ENCODE measurements around the gene SPTA1. TPM values are rescaled to one million over a fixed set of nuclear protein-coding genes. Genes with fewer than 3 reads are reported as not detected.

SPTA1 gene
- total and polyA plus RNA-seq, 12 donors = under 0.01 to 2.8 (median 0.19) TPM; not detected in 7

DNA sequence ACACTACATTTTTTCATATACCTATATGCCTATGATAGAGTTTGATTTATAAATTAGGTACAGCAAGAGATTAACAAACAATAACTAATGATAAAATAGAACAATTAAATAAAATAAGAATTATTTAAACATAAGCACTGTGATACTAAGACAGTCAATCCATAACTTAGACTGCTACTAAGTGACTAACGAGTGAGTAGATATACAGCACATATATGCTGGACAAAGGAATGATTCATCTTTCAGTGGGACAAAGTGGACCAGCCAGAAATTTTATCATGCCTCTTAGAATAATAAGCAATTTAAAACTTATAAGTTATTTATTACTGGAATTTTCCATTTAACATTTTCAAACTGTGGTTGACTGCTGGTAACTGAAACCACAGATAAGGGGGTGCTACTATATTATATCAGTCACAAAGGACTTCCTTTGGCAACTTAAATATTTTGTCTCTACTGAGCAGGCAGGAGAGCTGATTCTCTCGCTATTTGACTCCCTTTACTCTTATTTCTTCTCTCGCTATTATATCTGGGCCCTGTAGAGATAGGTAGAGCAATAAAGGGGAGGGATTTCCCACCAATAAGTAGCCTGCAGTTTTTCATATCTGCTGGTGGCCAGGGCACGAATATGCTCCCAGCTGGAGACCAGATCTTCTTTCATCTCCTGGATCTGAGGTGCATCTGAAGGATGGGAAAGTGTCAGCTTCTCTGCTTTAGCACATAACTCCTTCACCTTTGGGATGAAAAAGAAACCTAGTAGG is 10.8 kb downstream of the SPTA1 start:
- DNase-seq = no peak
- Histone ChIP-seq H3K27ac (no peak overlapping the region), H3K27me3 (no peaks in the 10 kb centered on the region), H3K36me3 (replicated peaks in 1 of 2) (no peaks in the 10 kb centered on the region), H3K4me3 (no peak overlapping the region), H3K4me1 (replicated peaks in 1 of 2) (no peaks in the 10 kb centered on the region), H3K9me3 (replicated peaks in 1 of 3) (no peaks in the 10 kb centered on the region)
- WGBS, 4 donors = 53 to 69% (median 59%) methylated on average over 4 of the region's 4 CpGs
- intact Hi-C loops (cut with DNase I) = no loop called here
- no peak for TF ChIP-seq POLR2A (IDR thresholded peaks at IDR 0.05)
- TF ChIP-seq, protein P1, sequence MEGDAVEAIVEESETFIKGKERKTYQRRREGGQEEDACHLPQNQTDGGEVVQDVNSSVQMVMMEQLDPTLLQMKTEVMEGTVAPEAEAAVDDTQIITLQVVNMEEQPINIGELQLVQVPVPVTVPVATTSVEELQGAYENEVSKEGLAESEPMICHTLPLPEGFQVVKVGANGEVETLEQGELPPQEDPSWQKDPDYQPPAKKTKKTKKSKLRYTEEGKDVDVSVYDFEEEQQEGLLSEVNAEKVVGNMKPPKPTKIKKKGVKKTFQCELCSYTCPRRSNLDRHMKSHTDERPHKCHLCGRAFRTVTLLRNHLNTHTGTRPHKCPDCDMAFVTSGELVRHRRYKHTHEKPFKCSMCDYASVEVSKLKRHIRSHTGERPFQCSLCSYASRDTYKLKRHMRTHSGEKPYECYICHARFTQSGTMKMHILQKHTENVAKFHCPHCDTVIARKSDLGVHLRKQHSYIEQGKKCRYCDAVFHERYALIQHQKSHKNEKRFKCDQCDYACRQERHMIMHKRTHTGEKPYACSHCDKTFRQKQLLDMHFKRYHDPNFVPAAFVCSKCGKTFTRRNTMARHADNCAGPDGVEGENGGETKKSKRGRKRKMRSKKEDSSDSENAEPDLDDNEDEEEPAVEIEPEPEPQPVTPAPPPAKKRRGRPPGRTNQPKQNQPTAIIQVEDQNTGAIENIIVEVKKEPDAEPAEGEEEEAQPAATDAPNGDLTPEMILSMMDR (IDR thresholded peaks at IDR 0.05) = no peak

DNA sequence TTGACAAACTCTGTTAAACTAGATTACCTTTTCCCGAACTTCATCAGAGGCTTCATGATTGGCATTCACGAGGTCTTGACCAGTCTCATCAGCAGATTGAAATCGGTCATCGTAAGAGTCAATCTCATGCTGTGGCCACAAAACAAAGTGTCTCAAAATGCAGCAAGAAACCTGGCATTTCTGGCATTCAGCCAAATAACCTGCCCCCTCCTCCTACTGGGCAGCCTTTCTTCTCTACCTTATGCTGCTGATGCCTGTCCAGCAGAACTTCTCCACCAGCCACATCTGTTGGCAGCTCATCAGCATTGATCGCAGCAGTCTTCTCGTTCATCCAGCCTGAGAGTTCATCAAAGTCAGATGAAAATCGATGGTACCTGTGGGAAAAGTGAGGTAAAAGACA is 12.2 kb downstream of the SPTA1 start:
- no peak for DNase-seq
- intact Hi-C loops (cut with DNase I) = no loop called here
- H3K9me3 ChIP-seq (replicated peaks in 1 of 3) = no peaks in the 10 kb centered on the region
- H3K27ac ChIP-seq = no peak overlapping the region
- no peaks in the 10 kb centered on the region for H3K36me3 ChIP-seq (replicated peaks in 1 of 2)
- no peaks in the 10 kb centered on the region for H3K4me1 ChIP-seq (replicated peaks in 1 of 2)
- H3K4me3 ChIP-seq = no peak overlapping the region
- H3K27me3 ChIP-seq = no peaks in the 10 kb centered on the region
- TF ChIP-seq, protein P1 (IDR thresholded peaks at IDR 0.05) = no peak
- TF ChIP-seq POLR2A (IDR thresholded peaks at IDR 0.05) = no peak
- 86 to 93% (median 90%) methylated on average over 7 of the region's 7 CpGs for WGBS, 4 donors

DNA sequence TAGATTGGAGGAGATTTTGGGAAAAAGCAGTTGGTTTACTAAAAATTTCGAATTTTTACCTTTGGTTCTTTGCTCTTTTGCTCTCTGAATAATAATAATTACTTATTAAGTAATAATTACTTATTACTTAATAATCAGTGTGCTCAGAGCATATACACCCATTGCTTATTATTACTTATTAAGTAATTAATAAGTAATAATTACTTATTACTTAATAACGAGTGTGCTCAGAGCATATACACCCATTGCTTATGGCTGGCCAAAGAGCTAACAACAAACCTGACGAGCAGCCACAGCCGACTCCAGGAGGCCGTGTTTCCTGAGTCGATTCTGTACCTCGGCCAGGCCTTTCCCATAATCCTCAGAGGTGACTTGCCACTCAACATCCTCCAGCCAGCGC is 20.5 kb downstream of the SPTA1 start:
- WGBS, 4 donors = 76 to 87% (median 82%) methylated on average over 8 of the region's 8 CpGs
- Histone ChIP-seq H3K27ac (no peak overlapping the region), H3K27me3 (no peaks in the 10 kb centered on the region), H3K4me3 (no peak overlapping the region), H3K36me3 (replicated peaks in 1 of 2) (no peaks in the 10 kb centered on the region), H3K9me3 (replicated peaks in 1 of 3) (no peaks in the 10 kb centered on the region), H3K4me1 (replicated peaks in 1 of 2) (no peaks in the 10 kb centered on the region)
- no peak for TF ChIP-seq POLR2A (IDR thresholded peaks at IDR 0.05)
- TF ChIP-seq, protein P1 (IDR thresholded peaks at IDR 0.05) = no peak
- intact Hi-C loops (cut with DNase I) = no loop called here
- DNase-seq = no peak

DNA sequence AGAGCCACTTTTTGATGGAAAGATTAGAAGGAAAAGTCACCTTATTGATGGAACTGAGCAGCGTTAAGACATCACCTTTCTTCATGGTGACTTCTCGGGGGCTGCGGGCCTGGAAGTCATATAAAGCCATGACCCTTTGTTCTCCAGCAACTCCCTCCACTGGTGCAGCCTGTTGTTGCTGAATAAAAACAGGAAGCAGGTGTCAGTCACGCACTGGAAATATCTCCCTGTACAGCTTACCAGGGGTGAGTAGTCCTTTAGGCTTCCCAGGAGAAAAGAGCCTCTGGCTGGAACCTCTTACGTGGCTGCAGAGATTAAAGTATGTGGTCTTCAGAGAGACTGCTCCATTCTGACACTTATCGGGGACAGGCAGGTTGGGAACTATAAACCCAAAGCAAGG is 31.9 kb downstream of the SPTA1 start:
- intact Hi-C loops (cut with DNase I) = no loop called here
- WGBS, 4 donors = 54 to 71% (median 68%) methylated on average over 6 of the region's 6 CpGs

More for the DNA sequence above, 31.9 kb downstream of the SPTA1 start:
- no peak overlapping the region for H3K4me3 ChIP-seq
- H3K4me1 ChIP-seq (replicated peaks in 1 of 2) = no peaks in the 10 kb centered on the region
- no peak overlapping the region for H3K27ac ChIP-seq
- DNase-seq = peak in 1 of 7 donors; percentile 2
- TF ChIP-seq, protein P1 (IDR thresholded peaks at IDR 0.05) = no peak
- no peak for TF ChIP-seq POLR2A (IDR thresholded peaks at IDR 0.05)
- no peaks in the 10 kb centered on the region for H3K9me3 ChIP-seq (replicated peaks in 1 of 3)
- H3K27me3 ChIP-seq = no peaks in the 10 kb centered on the region
- H3K36me3 ChIP-seq (replicated peaks in 1 of 2) = no peaks in the 10 kb centered on the region

Measured in adrenal gland (tissue), 12 donors.